ENCODE measurements around the gene TRIO. TPM values are rescaled to one million over a fixed set of nuclear protein-coding genes. Genes with fewer than 3 reads are reported as not detected.

Gene TRIO
- total and polyA plus RNA-seq, 10 of the 15 experiments (the other 5 are each of a cell fraction or from before 2014, with no cell fraction given), result 5.1 to 96.4 (median 44.6) TPM

DNA sequence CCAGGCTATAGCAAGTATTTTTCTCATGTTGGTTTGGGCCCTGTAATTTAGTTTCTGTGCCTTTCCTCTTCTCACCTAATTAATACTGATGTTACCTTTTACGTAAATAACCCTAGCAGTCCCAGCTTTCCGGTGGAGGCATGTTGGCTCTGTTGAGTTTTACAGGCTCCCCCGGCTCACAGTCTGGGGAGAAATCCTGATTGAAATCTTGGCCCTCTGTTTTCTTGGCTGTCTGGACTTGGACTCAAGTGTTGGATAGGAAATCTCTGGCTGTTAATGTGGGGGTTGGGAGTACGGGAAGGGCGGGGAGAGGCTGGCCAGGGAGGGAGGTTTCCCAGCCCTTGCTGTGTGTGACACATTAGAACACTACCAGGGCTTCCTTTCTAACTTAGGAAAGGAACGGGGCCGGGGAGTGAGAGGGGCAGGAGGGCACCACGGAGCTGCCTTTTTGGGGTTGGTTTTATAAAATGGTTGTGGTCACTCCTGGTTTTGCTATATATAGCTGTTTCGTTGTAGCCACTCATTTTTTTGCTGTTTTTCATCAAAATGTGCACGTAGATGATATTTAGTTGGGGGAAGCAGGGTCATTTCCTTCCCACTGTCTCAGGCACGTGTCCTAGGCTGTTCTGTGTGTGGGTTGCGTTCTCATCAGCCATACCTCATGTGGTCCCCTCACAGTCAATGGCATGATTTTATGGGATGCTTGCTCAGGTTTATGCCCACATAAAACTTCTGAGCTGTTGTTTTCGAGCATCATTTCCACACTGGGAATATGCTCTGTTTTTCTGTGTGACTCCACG lies 11.0 kb downstream of the TRIO start (continued):
- TF ChIP-seq, protein P1, sequence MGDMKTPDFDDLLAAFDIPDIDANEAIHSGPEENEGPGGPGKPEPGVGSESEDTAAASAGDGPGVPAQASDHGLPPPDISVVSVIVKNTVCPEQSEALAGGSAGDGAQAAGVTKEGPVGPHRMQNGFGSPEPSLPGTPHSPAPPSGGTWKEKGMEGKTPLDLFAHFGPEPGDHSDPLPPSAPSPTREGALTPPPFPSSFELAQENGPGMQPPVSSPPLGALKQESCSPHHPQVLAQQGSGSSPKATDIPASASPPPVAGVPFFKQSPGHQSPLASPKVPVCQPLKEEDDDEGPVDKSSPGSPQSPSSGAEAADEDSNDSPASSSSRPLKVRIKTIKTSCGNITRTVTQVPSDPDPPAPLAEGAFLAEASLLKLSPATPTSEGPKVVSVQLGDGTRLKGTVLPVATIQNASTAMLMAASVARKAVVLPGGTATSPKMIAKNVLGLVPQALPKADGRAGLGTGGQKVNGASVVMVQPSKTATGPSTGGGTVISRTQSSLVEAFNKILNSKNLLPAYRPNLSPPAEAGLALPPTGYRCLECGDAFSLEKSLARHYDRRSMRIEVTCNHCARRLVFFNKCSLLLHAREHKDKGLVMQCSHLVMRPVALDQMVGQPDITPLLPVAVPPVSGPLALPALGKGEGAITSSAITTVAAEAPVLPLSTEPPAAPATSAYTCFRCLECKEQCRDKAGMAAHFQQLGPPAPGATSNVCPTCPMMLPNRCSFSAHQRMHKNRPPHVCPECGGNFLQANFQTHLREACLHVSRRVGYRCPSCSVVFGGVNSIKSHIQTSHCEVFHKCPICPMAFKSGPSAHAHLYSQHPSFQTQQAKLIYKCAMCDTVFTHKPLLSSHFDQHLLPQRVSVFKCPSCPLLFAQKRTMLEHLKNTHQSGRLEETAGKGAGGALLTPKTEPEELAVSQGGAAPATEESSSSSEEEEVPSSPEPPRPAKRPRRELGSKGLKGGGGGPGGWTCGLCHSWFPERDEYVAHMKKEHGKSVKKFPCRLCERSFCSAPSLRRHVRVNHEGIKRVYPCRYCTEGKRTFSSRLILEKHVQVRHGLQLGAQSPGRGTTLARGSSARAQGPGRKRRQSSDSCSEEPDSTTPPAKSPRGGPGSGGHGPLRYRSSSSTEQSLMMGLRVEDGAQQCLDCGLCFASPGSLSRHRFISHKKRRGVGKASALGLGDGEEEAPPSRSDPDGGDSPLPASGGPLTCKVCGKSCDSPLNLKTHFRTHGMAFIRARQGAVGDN (IDR thresholded peaks at IDR 0.05), result peak; percentile 66; the same call in 1 of the 2 replicates
- TF ChIP-seq STAT3 (IDR thresholded peaks at IDR 0.05; ENCODE audit: low read depth, low read length), result no peak
- peak; percentile 20 for TF ChIP-seq MEF2B (IDR thresholded peaks at IDR 0.05; ENCODE audit: partially characterized antibody, poor library complexity, severe bottlenecking)

DNA sequence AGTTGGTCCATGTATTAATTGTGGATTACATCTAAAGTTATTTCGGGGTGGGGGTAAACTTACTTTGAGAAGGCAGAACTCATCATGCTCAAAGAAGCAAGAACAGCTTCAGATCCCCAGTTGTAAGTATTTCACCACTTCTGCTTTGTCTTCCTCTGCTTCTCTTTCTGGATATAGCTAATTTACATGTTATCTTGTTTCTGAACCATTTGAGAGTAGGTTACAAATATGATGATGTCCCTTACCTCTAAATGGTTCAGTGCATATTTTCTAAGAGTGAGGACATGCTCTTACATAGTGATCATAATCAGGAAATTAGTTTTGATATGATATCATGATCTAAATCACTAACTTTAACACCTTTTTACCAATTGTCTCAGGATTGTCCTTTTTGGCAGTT lies 11.9 kb downstream of the TRIO start:
- intact Hi-C loops (cut with micrococcal nuclease; ENCODE audit: unreplicated experiment) (no loop called here), in situ Hi-C loops (cut with MboI) (loop anchor here (25.0 kb wide), 1 partner anchor 507 kb away; the partner anchor contains the start of gene OTULIN)
- WGBS (ENCODE audit: insufficient coverage, insufficient replicate concordance, low lambda C conversion rate, missing lambda C conversion rate), result 0% methylated on average over 1 of the region's 1 CpG
- Histone ChIP-seq H3K4me3 (peak overlapping the region; percentile 64; the same call in 1 of the 2 replicates), H3K27ac (ENCODE audit: control insufficient read depth, insufficient read depth) (peak overlapping the region; percentile 92), H3K9me3 (replicated peaks; ENCODE audit: control insufficient read depth, insufficient read depth, low read length) (no peaks in the 10 kb centered on the region), H3K27me3 (replicated peaks in 1 of 2; ENCODE audit: control insufficient read depth in 2 of 2, insufficient read depth in 2 of 2, low read length in 1 of 2) (no peaks in the 10 kb centered on the region), H3K4me2 (ENCODE audit: control insufficient read depth, insufficient read depth) (peak overlapping the region; percentile 95), H3K79me2 (ENCODE audit: control insufficient read depth, insufficient read depth, low read length) (peaks cover 97% of the 10 kb centered on the region), H2AFZ (ENCODE audit: control insufficient read depth, low read depth, low read length) (no peak overlapping the region), H3K4me1 (ENCODE audit: control insufficient read depth, insufficient read depth, low read length) (peaks cover 69% of the 10 kb centered on the region), H3K9ac (ENCODE audit: control insufficient read depth, insufficient read depth, low read length) (peak overlapping the region; percentile 64), H4K20me1 (ENCODE audit: control insufficient read depth, insufficient read depth) (no peaks in the 10 kb centered on the region), H3K36me3 (ENCODE audit: control insufficient read depth in 2 of 2, insufficient read depth in 2 of 2, low read length in 1 of 2) (no peaks in the 10 kb centered on the region)
- ChIA-PET SMC1A (ENCODE audit: uncharacterized antibody, unreplicated experiment) (interaction anchor here (0.9 to 18.3 kb wide), 15 partner anchors 8 to 132 kb away, joined by 3 to 430 read pairs (median 7); no protein-coding TSS in a partner anchor), POLR2A (interaction anchor here (0.8 to 22.7 kb wide), 11 partner anchors 7 to 132 kb away, joined by 3 to 347 read pairs (median 15); partner anchors contain the start of gene TRIO), RAD21 (ENCODE audit: unreplicated experiment) (interaction anchor here (0.7 to 17.7 kb wide), 14 partner anchors 9 to 258 kb away, joined by 3 to 373 read pairs (median 10); partner anchors contain the start of gene TRIO), CTCF (interaction anchor here (0.8 to 6.7 kb wide), 10 partner anchors 10 to 116 kb away, joined by 3 to 70 read pairs (median 6); no protein-coding TSS in a partner anchor)
- ATAC-seq (peak; percentile 72), FAIRE-seq (peak; percentile 27), DNase-seq (ENCODE audit: low read depth, low spot score) (no peak)
- no TSS peak for BruUV-seq (replicated peaks)
- TF ChIP-seq, protein P2, sequence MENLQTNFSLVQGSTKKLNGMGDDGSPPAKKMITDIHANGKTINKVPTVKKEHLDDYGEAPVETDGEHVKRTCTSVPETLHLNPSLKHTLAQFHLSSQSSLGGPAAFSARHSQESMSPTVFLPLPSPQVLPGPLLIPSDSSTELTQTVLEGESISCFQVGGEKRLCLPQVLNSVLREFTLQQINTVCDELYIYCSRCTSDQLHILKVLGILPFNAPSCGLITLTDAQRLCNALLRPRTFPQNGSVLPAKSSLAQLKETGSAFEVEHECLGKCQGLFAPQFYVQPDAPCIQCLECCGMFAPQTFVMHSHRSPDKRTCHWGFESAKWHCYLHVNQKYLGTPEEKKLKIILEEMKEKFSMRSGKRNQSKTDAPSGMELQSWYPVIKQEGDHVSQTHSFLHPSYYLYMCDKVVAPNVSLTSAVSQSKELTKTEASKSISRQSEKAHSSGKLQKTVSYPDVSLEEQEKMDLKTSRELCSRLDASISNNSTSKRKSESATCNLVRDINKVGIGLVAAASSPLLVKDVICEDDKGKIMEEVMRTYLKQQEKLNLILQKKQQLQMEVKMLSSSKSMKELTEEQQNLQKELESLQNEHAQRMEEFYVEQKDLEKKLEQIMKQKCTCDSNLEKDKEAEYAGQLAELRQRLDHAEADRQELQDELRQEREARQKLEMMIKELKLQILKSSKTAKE (IDR thresholded peaks at IDR 0.05; ENCODE audit: low read depth, poor library complexity, severe bottlenecking), result no peak
- TF ChIP-seq NBN (IDR thresholded peaks at IDR 0.05) (no peak), CREB1 (IDR thresholded peaks at IDR 0.05; ENCODE audit: low read depth) (peak; percentile 84), MEF2A (IDR thresholded peaks at IDR 0.05; ENCODE audit: insufficient read depth, low read depth, low read length) (no peak), SPI1 (IDR thresholded peaks at IDR 0.05; ENCODE audit: borderline replicate concordance, insufficient read depth, low read depth, low read length) (peak; percentile 86), EP300 (IDR thresholded peaks at IDR 0.05; ENCODE audit: borderline replicate concordance in 1 of 2, control insufficient read depth in 1 of 2, low read depth in 2 of 2, low read length in 2 of 2) (0 out of 4 replicates have a peak, but pooled peaks of 1 of the 2 experiments have one; percentile 35), RUNX3 (IDR thresholded peaks at IDR 0.05; ENCODE audit: low read length) (peak; percentile 48; the same call in 1 of the 2 replicates), NFIC (IDR thresholded peaks at IDR 0.05; ENCODE audit: low read depth, low read length) (peak; percentile 74)
- TF ChIP-seq, protein P3, sequence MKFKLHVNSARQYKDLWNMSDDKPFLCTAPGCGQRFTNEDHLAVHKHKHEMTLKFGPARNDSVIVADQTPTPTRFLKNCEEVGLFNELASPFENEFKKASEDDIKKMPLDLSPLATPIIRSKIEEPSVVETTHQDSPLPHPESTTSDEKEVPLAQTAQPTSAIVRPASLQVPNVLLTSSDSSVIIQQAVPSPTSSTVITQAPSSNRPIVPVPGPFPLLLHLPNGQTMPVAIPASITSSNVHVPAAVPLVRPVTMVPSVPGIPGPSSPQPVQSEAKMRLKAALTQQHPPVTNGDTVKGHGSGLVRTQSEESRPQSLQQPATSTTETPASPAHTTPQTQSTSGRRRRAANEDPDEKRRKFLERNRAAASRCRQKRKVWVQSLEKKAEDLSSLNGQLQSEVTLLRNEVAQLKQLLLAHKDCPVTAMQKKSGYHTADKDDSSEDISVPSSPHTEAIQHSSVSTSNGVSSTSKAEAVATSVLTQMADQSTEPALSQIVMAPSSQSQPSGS (IDR thresholded peaks at IDR 0.05; ENCODE audit: low read length), result peak; percentile 64; the same call in 1 of the 2 replicates
